DND-41 (cell line): ENCODE data around the gene F2R.

Experiments
- EZH2 ChIP-seq: IDR thresholded peaks from 3 replicates; pipeline ENCODE4 v1.6.1; 2012; ENCODE audit warnings: borderline replicate concordance, low read depth, mild to moderate bottlenecking, moderate library complexity, low read length, inconsistent platforms; ENCODE audit not compliant: severe bottlenecking
- TF ChIP-seq, protein P1 (sequence below): IDR thresholded peaks from 2 replicates; pipeline ENCODE4 v1.5.1; 2012; ENCODE audit warnings: borderline replicate concordance, low read length, moderate library complexity, mild to moderate bottlenecking; ENCODE audit not compliant: poor library complexity, severe bottlenecking; ENCODE audit errors: extremely low read depth

DNA sequence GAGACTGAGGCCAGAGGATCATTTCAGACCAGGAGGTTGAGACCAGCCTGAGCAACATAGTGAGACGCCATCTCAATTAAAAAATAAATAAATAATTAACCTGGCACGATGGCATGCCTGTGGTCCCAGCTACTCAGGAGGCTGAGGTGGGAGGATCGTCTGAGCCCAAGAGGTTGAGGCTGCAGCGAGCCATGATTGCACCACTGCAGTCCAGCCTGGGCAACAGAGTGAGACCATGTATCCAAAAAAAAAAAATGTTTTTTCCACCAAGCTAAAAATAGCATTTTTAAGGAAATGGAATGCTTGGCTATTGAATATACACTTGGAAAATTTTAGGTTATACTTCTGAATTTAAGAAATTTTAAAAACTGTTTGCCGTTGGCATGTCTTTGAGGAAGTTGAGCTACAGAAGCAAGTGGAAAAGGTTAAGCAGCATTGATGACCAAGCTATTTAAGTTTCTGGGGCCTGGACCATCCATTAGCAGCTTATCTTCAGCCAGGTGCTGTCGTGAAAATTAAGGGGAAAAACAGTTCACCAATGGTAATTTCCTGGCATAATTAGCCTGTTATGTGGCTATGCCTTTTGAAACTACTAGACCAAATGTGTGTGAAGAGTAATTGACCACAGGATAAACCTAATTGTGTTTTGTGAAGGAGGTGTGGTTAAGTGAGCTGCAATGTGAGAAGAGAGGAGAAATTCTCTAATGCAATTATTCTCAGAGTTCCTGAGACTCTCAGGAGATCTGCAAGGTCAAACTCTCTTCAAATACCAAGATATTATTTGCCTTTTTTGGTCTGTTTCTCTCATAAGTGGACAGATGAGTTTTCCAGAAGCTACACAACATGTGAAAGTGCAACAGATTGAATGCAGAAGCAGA lies 21.0 kb downstream of the F2R start:
- TF ChIP-seq, protein P1, sequence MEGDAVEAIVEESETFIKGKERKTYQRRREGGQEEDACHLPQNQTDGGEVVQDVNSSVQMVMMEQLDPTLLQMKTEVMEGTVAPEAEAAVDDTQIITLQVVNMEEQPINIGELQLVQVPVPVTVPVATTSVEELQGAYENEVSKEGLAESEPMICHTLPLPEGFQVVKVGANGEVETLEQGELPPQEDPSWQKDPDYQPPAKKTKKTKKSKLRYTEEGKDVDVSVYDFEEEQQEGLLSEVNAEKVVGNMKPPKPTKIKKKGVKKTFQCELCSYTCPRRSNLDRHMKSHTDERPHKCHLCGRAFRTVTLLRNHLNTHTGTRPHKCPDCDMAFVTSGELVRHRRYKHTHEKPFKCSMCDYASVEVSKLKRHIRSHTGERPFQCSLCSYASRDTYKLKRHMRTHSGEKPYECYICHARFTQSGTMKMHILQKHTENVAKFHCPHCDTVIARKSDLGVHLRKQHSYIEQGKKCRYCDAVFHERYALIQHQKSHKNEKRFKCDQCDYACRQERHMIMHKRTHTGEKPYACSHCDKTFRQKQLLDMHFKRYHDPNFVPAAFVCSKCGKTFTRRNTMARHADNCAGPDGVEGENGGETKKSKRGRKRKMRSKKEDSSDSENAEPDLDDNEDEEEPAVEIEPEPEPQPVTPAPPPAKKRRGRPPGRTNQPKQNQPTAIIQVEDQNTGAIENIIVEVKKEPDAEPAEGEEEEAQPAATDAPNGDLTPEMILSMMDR = no peak
- TF ChIP-seq EZH2 = no peak
